ENCODE results near the gene LNX1.

Gene LNX1

DNA sequence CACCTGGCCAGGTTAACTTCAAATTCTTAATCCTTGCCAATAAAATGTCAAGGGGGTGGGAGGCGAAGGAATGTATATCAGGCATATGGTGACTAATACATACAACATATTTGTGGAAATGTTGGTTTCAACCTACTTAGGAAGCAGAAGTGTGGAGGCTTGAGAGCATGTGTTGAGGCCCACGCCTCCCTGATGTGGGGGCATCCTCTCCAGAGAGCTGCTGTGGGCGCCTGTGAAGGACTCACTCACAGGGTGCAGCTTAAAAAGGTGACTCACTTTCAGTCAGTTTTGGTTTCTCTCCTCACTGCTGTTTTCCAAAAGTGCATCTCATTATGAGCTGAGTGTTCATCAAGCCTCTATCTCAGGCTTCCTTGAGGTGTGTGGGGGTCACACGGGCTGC, 27.5 kb downstream of the LNX1 start:
- no peak for DNase-seq

- DNase-seq, result no peak
Measured at GRCh38 chr4:53562409-53562808, 28.9 kb downstream of the LNX1 start.

GRCh38 chr4:53559021-53559620, 32.2 kb downstream of the LNX1 start:
- DNase-seq, result no peak

DNA sequence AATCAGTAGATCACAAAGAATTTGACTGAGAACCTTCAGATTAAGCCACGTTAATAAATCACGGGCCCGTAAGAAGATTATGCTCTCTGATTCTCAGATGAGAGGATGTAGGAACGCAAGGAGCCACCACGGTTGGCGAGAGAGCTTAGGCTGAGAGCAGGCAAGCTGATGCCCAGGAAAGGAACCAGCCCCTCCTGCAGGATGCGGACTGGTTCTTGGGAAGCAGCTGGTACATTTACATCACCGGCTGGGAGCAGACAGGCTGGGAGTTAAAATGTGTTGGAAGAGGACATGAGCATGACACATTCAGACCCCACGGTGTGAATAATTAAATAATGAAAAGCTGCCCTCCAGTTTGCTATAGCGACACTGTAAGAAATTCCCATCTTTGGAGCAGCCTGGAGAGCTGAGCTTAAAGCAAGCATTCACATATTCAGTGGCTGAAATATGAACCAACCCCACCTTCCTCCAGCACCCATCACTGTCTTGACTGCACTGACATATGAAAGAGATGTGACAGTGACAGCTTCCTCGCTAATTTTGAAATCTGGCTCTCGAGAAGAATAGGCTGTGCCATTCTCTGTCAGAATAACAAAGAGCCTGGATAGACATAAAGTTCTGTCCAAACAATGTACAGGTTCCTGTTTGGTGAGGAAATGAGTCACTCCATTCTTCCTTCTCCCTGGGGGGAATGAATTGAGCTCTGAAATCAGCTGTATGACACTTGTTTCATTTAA, 33.1 kb downstream of the LNX1 start:
- no peak for DNase-seq

DNA sequence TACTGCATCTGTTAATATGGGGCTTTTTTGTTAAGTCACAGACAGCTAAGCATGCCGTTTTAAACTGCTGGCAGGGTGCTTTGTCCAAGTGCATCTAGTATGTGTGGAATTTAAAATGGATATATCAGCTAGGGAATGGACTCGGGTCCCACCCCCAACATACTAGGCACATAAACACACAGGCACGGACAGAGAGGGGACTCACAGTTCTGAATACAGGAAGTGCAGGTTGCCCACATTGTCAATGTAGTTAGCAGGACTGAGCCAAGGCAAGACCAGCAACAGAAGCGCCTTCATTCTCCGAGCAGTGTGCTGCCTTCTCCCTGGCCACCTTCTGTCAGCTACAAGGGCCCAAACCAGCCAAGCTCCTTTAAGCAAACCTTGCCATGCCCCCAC, 33.6 kb downstream of the LNX1 start:
- DNase-seq, result no peak

DNA sequence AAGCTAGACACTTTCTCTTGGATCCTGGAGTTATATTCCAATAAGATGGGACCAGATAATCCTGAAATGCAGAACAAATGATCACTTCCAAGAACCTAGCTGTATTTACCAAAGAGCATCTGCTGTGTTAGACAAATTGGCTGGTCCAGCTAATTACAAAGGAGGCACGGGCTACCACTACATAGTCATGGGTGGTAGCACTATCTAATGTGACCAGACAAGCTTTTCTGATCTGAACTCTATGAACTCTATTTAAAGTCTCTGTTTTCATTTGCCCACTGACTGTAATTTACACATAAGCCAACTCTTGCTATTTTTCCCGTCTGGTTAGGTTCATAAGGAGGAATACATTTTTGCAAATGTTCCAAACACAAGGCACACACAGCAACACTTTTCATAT, 34.6 kb downstream of the LNX1 start:
- no peak for DNase-seq

DNA sequence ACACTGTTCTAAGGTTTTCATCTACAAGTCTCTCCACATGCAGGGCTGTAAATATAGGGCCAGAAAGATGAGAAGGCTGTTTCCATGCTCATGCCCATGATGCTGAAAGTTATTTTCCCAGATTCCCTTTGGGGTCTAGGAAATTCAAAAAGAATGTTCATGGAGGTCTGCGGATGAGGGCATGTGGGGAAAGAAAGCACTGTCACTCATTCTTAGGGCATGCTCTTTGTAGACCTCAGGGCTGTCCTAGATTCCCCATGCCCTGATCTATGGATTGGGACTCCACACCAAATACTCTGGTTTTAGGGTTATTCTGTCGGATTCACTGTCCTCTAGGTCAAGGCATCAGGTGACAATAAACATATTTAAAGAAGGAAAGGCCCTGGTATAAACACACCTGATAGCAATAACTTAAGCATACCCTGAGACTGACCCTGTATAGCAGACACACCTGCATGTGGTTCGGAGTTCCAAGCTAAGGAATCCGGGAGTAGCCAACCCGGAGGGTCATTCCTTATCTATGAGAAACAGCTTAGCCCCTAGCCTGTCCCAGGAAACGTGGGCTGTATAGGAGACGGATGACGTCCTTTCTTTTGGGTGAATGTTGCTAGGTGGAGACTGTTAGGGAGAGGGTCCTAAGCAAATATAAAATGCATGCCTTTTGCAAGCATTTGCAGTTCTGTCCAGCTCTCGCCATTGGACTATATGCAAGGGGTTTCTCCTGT, 37.6 kb downstream of the LNX1 start:
- no peak for DNase-seq

- no peak for DNase-seq
Measured at GRCh38 chr4:53552711-53553110, 38.6 kb downstream of the LNX1 start.

- no peak for DNase-seq
Measured at GRCh38 chr4:53551958-53552357, 39.3 kb downstream of the LNX1 start.

DNA sequence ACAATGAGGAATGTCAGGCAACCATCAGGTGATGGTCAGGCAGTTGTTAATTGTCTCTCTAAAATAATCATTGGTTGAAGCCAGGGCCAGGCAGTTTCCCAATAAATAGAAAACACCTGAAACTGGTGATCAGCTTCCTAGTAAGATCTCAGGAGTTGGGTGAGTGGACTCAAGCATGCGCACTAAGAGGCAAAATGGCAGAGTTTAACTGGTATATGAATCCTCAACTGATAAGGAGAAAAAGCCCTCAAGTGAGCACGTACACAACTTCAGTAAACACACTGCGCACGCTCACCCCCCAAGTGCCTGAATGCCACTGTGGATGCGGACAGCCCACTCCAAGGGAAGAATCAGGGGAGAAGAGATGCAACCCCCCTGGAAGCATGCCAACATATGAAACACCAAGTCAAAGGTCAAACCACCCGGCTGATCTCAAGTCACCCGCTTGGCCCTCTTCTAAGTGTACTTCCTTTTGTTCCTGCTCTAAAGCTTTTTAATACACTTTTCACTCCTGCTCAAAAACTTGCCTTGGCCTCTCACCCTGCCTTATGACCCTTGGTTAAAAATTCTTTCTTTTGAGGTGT, 39.9 kb downstream of the LNX1 start:
- DNase-seq, result no peak

DNA sequence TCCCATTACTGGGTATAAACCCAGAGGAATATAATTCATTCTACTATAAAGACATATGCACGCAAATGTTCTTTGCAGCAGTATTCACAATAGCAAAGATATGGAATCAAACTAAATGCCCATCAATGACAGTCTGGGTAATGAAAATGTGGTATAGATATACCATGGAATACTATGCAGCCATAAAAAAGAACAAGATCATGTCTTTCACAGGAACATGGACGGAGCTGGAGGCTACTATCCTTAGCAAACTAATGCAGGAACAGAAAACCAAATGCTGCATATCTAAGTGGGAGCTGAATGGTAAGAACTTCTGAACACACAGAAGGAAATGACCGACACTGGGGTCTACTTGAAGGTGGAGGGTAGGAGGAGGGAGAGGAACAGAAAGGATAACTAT, 42.6 kb downstream of the LNX1 start:
- DNase-seq, result no peak

DNA sequence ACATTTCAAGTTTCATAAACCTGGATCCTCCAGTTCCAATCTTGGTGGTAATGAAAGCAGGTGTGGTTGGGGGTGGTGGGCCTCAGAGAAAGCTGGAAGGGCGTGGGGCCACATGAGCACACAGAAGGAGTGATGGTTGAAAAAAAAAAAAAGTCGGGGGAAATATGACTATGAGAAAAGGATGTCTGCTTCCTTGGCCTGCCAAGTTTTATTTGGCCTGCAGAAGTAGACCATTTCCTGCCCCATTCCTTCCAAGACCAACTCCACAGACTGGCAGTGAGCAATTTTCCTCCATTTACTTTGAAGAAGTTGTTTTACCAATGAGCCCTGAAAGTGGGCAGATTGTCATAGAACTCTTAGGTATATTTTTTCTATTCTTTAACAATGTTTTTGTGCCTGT, 43.3 kb downstream of the LNX1 start:
- no peak for DNase-seq

DNA sequence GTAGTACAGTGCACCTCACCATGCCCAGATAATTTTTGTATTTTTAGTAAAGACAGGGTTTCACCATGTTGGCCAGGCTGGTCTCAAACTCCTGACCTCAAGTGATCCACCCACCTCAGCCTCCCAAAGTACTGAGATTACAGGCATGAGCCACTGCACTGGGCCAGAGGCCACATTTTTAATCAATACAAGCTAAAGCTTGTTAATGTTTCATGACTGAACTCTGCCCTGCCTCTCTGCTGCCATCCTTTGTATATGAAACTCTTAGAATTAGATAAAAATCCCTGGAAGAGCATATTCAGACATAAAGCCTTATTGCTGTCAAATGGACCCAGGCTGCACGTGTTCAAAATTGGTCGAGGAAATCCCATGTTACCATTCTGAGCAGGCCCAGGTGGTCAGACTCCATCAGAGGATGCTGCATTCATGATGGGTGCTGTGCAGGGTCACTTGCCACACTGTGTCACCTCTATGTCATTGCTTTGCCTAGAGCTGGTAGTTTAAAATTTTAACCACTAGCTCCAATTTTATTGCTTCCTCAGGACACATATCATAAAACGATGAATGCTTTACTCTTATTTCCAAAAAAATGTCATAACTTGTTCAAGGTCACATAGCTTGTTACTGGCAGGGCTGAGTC, 45.2 kb downstream of the LNX1 start:
- DNase-seq, result no peak

DNA sequence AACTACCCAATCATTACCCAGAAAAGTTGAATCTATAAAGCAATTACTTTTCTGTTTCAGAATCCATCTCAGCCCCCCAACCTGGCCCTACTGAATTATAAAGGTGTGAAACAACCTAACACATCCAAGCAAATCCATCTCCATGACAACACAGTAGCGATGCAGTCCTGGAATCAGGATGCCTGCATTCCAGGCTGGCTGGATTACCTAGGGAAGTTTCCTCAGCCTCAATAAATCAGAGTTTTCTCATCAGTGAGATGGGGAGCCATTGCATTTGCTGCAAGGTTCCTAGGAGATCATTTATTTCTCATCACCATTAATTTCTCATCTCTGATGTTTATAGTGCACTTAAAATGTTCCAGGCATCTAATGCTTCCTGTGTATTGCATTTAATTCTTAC, 46.0 kb downstream of the LNX1 start:
- DNase-seq, result no peak

GRCh38 chr4:53543561-53543960, 47.7 kb downstream of the LNX1 start:
- DNase-seq, result no peak

GRCh38 chr4:53541577-53542206, 49.6 kb downstream of the LNX1 start:
- no peak for DNase-seq

DNA sequence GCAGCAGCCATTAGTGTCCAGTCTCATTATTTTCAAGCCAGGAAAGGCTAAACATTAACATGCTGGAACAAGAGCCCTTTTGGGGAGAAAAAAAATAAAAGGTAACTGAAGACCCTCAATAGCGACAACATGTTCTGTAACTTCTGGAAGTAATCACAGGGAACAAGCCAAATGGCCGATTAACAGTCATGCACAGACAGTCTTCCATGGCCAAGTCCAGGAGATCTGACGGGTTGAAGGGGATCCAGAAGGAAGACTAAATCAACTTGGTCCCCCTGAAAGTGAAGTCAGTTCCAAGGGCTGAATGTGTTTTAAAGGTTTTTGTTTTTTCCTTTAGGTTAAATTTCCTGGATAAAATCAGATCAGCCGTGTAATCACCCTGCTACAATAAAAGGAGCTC, 52.5 kb downstream of the LNX1 start:
- no peak for DNase-seq

DNA sequence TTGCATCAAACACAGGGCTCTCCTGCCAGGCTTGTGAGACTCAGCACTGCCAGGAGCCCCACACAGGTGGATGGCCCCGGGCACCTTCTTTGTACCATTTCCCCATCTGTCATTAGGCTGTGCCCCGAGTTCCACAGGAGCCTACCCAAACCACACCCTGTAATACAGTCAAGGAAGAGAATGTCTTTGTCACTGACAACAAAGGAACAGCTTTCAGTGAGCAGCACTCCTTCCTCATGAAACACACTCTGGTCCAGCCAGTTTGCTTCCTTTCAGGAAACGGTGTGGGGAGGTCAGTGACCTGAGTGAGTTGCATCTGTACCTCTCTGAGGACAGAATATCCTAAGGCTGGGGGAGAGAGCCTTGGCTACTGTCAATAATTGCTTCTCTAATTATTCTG, 53.7 kb downstream of the LNX1 start:
- DNase-seq, result no peak

GRCh38 chr4:53536328-53536727, 55.0 kb downstream of the LNX1 start:
- no peak for DNase-seq

- DNase-seq, result no peak
Measured at GRCh38 chr4:53535567-53535966, 55.7 kb downstream of the LNX1 start.

DNA sequence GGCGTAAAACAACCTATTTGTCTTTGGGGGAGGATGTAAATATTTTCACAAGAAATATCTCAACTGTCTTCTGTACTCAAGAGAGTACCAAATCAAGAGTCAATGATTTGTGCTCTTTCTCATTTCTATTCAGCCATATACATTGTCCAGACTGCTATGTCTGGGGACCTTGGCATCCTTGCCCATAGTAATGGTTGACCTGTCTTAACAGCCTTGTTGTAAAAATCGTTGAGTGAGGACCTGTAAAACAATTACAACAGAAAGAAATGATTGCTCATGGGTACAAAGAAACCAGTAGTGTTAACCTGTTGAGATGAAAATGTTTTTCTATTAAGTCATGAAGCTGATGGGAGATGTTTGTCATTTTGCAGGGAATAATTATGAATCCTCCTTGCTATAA, 56.6 kb downstream of the LNX1 start:
- DNase-seq, result no peak

DNA sequence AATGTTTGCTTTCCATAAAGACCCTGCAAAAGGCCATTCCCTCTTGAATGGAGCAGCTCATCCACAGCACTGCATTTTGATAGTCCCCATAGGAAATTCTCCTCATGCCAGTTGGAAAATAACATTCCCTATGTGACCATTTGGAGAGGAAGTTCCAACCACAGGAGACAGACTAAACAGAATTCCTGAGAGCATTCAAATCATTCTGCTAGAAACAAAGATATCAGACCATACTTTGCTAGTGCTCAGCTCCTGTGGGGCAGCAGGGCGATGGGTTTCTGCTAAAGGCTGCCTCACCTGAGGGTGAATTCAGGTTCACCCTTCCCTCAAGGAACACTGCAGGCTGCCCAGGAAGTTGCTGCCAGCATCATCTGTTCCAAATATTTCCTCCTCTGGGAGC, 58.8 kb downstream of the LNX1 start:
- no peak for DNase-seq
